Dedifferentiated amniotic fluid mesenchymal stem cell (primary cell): Measurements from ENCODE around the gene MRM1.
"Not testable (repeated sequence)": the region's sequence is repeated elsewhere in the genome, so short reads cannot be mapped to it uniquely, and the experiment has no call there.

ENCODE experiments used
- DNase-seq: peaks from one replicate; pipeline ENCODE4 v3.0.0-alpha.2; 2016; ENCODE audit errors: extremely low spot score

The MRM1 gene

GRCh38 chr17:36600936-36601302 lies 464 bp upstream of the MRM1 start:
- no peak for DNase-seq

GRCh38 chr17:36602030-36602748 lies 806 bp downstream of the MRM1 start:
- no peak for DNase-seq

- peak; percentile 42 for DNase-seq
Measured at GRCh38 chr17:36602924-36603384, 1.6 kb downstream of the MRM1 start.

- DNase-seq = not testable (repeated sequence)
Measured at GRCh38 chr17:36605028-36605427, 3.6 kb downstream of the MRM1 start.

GRCh38 chr17:36608280-36608679 lies 6.9 kb downstream of the MRM1 start:
- no peak for DNase-seq

GRCh38 chr17:36608794-36609497 lies 7.6 kb downstream of the MRM1 start:
- peak; percentile 30 for DNase-seq

GRCh38 chr17:36609498-36609862 lies 8.1 kb downstream of the MRM1 start:
- no peak for DNase-seq

DNA sequence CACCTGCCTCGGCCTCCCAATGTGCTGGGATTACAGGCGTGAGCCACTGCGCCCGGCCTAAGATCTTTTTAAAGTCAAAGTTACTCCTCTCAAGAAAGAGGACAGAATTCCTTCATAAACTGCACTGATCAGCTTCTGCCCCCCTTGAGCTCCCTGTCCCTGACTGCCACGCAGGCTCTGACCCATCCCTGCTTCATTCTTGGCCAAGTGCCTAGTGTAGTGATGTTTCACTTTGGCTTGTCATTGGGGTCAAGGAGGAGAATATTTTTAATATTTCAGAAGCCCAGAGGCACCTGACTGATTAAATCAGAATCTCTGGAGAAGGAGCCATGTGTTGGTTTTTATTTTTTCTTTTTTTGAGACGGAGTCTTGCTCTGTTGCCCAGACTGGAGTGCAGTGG lies 9.1 kb downstream of the MRM1 start:
- DNase-seq = no peak

- DNase-seq = peak; percentile 56
Measured at GRCh38 chr17:36611345-36612072, 10.1 kb downstream of the MRM1 start.

DNA sequence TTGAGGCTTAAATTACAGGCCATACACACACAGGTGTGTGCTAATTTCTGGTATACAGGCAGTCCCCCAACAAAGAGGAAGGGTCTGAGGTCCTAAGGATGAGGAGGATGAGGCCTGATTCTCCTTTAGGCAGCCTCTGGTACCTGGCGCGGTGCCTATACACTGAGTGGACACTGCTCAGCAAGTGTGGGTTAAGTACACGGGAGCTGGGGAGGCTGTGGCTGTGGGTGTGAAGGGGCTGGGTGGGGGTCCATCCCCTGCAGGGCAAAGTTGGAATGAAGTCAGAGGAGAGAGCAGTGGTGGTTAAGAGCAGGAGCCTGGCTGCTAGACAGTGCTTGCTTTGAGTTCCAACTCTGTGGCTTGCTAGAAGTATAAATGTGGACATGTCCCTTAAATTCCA lies 10.9 kb downstream of the MRM1 start:
- no peak for DNase-seq

DNA sequence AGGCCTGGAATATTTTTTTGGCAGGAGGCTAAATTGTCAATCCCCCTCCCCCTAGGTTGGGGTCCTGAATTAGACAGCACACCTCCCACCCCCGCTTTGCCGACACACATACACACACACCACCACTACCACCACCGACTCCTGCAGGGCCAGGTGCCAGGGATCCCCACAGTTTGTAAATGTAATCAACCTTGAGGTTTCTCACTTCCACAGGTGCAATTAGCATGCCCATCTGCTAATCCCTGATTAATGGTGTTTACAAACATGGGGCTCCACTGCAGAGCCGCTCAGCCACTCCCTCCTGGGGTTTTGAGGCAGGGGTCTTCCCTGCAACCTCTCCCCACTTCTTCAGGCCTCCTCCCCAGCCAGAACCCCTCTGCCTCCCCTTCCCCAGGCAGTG lies 11.8 kb downstream of the MRM1 start:
- DNase-seq = no peak

DNA sequence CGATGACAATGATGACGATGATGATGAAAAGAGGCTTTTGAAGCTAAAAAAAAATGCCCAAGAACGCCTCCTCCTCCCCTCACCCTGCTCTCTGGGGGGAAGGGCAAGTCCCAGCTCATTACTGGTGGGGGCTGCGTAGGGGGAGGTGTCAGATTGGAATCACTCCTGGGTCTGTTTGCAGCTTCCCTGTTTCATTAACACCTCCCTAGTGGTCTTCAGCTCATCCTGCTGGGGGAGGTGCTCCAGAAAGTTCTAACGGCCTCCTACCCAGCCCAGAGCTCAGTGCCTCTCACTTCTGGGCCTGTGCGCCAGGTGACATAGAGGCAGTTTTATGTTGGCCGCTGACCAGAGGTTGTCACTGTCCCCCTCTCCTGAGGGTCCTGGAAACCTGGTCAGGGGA lies 12.7 kb downstream of the MRM1 start:
- no peak for DNase-seq

DNA sequence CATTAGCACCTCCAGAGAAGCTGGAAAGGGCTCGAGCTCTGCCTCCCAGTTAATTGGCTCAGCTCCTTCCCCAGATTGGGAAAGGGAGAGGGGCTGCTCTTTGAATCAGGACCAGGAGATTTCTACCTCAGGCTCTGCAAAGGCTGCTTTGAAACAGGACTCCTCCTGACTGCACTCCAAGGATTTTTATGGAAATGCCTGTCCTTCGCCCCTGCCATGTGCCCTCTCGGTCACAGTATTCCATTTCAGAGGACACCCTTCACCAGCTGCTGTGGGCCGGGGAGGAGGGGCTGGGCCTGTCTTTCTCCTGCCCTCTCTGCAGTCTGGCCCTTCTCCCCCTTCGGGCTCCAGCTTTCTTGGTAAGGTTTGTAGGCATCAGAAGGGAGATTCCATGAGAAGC lies 13.6 kb downstream of the MRM1 start:
- DNase-seq = no peak

DNA sequence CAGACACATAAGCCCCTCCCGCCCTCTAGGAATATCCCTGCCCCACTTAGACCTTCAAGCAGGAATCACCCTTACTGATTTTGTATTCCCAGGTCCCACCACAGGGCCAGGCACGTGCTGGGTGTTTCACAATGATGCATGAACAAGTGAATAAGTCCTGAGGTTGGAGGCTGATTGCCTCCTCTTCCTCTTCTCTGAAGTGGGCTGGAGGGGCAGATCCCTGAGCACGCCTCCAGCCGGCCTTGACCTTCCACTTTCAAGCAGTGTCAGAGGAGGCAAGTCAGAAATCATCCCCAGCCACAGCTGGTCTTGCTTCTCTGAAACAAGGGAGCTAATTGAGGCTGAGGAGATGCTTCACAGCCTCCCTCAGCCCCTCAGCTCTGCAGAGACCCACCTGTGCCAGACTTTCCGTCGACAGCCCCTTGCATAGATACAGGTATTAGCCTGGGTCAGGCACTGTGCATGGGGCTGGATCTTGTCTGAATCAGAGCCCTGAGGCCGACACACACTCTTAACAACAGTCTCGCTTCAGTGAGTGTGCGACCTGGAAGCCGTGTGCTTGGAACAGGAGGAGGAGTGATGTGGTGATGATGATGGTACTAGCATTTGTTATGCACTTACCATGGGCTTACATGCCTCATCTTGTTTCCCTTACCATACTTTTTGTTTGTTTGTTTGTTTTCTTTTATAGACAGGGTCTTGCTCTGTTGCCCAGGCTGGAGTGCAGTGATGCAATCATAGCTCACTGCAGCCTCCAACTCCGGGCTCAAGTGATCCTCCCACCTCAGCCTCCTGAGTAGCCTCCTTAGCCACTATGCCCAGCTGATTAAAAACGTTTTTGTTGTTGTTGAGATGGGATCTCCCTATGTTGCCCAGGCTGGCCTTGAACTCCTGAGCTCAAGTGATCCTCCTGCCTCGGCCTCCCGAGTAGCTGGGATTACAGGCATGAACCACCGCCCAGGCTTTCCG lies 15.0 kb downstream of the MRM1 start:
- DNase-seq = no peak

- no peak for DNase-seq
Measured at GRCh38 chr17:36617773-36618172, 16.4 kb downstream of the MRM1 start.

DNA sequence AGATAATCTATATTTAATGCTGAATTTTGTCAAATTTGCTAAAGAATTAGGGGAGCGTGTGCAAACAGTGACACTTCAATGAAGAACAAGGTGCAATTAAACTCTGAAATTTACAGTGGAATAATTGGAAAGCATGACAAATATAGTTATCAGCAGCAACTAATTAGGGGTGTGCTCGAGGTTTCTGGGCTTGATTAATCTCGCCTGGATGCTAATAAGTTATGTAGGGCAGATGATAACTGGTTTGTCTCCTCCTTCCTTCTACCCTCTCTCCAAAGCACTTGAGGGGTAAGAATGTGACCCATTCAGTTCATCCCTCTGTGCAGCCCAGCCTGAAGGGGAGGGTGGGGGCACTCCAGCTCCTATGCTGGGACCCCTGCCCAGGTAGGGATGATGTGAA lies 21.9 kb downstream of the MRM1 start:
- DNase-seq = no peak

DNA sequence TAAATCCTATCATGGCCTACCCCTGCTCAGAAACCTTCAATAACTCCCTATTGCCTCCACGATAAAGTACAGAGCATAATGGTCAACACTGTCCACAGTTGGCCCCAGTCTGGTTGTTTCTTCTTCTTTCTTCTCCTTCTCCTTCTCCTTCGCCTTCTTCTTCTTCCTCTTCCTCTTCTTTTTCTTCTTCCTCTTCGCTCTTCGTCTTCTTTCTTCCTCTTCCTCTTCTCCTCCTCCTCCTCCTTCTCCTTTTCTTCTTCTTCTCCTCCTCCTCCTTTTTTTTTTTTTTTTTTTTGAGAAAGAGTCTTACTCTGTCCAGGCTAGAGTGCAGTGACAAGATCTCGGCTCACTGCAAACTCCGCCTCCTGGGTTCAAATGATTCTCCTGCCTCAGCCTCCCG lies 23.8 kb downstream of the MRM1 start:
- no peak for DNase-seq

GRCh38 chr17:36627101-36627500 lies 25.7 kb downstream of the MRM1 start:
- no peak for DNase-seq

GRCh38 chr17:36628576-36628975 lies 27.2 kb downstream of the MRM1 start:
- no peak for DNase-seq

DNA sequence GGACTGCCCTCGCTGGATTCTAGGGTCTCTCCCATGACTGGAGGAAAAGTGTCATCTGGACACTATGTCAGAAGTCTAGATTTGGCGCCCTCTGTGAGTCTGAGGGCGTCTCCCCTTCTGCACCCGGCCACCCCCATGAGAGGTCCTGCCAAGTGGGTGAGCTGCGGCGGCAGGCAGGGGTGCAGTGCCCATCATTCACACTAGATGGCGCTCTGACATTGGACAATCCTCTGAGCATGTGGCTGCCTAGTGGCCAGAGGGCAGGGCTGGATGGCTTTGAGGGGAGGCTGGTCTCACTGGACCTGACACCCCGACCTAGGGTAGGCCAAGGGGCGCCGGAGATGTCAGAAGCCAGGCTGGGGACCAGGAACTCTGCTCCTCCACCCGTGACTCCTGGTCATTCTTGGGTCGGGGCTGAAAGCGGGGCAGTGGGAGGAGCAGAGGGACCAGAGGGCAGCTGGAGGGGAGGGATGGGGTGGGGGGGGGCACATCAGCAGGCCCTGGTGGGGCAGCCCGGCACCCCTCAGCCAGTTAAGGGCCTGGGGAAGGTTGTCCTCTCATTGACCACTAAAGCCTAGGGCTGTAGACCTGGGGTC lies 28.0 kb downstream of the MRM1 start:
- peak; percentile 61 for DNase-seq

DNA sequence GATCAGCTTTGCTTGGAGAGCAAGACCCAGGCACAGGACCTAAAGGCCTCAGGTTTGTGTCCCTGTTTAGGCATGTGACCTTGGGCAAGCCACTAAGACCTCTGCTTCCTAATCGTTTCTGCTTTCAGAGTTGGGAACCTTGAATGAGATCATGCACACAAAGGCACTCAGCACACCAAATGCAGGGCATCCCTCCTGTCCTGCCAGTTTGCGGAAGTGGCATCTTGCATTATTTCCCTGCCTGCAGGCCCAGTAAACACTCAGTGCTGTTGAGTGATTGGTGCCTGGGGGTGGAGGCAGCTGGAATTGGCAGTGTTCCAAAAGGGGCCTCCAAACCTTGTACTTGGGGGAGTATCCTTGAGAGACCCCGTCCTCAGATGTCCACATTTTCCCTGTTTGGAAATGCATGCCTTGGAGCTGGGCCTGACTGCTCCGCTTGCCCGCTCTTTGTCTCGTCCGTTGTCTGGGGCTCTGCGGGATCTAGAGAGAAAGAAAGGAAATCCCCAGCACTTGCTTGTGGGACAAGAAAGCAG lies 28.7 kb downstream of the MRM1 start:
- no peak for DNase-seq
